Stimulated activated naive CD8-positive, alpha-beta T cell treated with anti-CD3 and anti-CD28 coated beads, Interleukin-15, Interleukin-2, amounts not matched to agents 100 U/mL and 50 U/mL, for 24 hours (primary cell): Measurements from ENCODE around the gene PPP1R12B.
"Not testable (repeated sequence)": the region's sequence is repeated elsewhere in the genome, so short reads cannot be mapped to it uniquely, and the experiment has no call there.

Experiments
- ATAC-seq: fragments of 150-1000 bp; cut with Tn5 transposase; one replicate; pipeline ENCODE4 v1.10.0; 2021
- DNase-seq: peaks from one replicate; pipeline ENCODE4 v3.0.0; 2021

The PPP1R12B gene

GRCh38 chr1:202452508-202452907 lies 104.0 kb downstream of the PPP1R12B start:
- DNase-seq (no peak), ATAC-seq (no peak)

- peak; percentile 49 for ATAC-seq
- not testable (repeated sequence) for DNase-seq
Observed at GRCh38 chr1:202456372-202457169, 108.1 kb downstream of the PPP1R12B start.

GRCh38 chr1:202458651-202459050 lies 110.2 kb downstream of the PPP1R12B start:
- DNase-seq, ATAC-seq: not testable (repeated sequence)

- ATAC-seq, DNase-seq: not testable (repeated sequence)
Observed at GRCh38 chr1:202459470-202460142, 111.1 kb downstream of the PPP1R12B start.

GRCh38 chr1:202460143-202460495 lies 111.6 kb downstream of the PPP1R12B start:
- not testable (repeated sequence) for ATAC-seq, DNase-seq

- ATAC-seq, result no peak
- DNase-seq, result no peak
Observed at GRCh38 chr1:202462342-202463076, 114.0 kb downstream of the PPP1R12B start.

- DNase-seq, ATAC-seq: not testable (repeated sequence)
Observed at GRCh38 chr1:202464153-202464742, 115.7 kb downstream of the PPP1R12B start.

GRCh38 chr1:202465644-202466270 lies 117.3 kb downstream of the PPP1R12B start:
- DNase-seq, ATAC-seq: not testable (repeated sequence)

- ATAC-seq, DNase-seq: not testable (repeated sequence)
Observed at GRCh38 chr1:202466339-202466738, 117.8 kb downstream of the PPP1R12B start.

- ATAC-seq, DNase-seq: not testable (repeated sequence)
Observed at GRCh38 chr1:202467381-202467780, 118.9 kb downstream of the PPP1R12B start.

- not testable (repeated sequence) for DNase-seq, ATAC-seq
Observed at GRCh38 chr1:202468695-202469094, 120.2 kb downstream of the PPP1R12B start.

GRCh38 chr1:202469123-202469522 lies 120.6 kb downstream of the PPP1R12B start:
- not testable (repeated sequence) for ATAC-seq

GRCh38 chr1:202471246-202471645 lies 122.7 kb downstream of the PPP1R12B start:
- ATAC-seq (no peak), DNase-seq (no peak)

More at GRCh38 chr1:202469123-202469522, 120.6 kb downstream of the PPP1R12B start:
- not testable (repeated sequence) for DNase-seq

GRCh38 chr1:202472347-202473124 lies 124.0 kb downstream of the PPP1R12B start:
- not testable (repeated sequence) for DNase-seq, ATAC-seq

- DNase-seq, ATAC-seq: not testable (repeated sequence)
Observed at GRCh38 chr1:202473266-202474045, 125.0 kb downstream of the PPP1R12B start.

GRCh38 chr1:202479661-202480060 lies 131.2 kb downstream of the PPP1R12B start:
- DNase-seq, ATAC-seq: not testable (repeated sequence)

GRCh38 chr1:202480640-202481039 lies 132.1 kb downstream of the PPP1R12B start:
- DNase-seq, ATAC-seq: not testable (repeated sequence)

- ATAC-seq, DNase-seq: not testable (repeated sequence)
Observed at GRCh38 chr1:202483362-202483761, 134.9 kb downstream of the PPP1R12B start.

GRCh38 chr1:202484032-202484431 lies 135.5 kb downstream of the PPP1R12B start:
- not testable (repeated sequence) for ATAC-seq, DNase-seq

- ATAC-seq, DNase-seq: not testable (repeated sequence)
Observed at GRCh38 chr1:202484820-202485219, 136.3 kb downstream of the PPP1R12B start.
